Measurements from ENCODE around the gene DNASE2B.
A peak's percentile ranks its signal among the peaks of the same experiment; 100 is the strongest.

DNASE2B gene

GRCh38 chr1:84387480-84388163 is 10.7 kb upstream of the DNASE2B start:
- Mint-ChIP-seq H3K9me3 (no peaks in the 10 kb centered on the region), H3K36me3 (no peaks in the 10 kb centered on the region), H3K4me1 (no peaks in the 10 kb centered on the region), H3K4me3 (no peak overlapping the region), H3K27ac (no peak overlapping the region)
- ATAC-seq (no peak), DNase-seq (ENCODE audit: low spot score in 2 of 2) (peak in 1 of 2 donors; percentile 29)

GRCh38 chr1:84390226-84390625 is 8.1 kb upstream of the DNASE2B start:
- H3K27ac Mint-ChIP-seq: no peak overlapping the region

GRCh38 chr1:84401156-84401555 is 2.9 kb downstream of the DNASE2B start:
- Mint-ChIP-seq H3K4me1 (no peaks in the 10 kb centered on the region), H3K27ac (no peak overlapping the region), H3K4me3 (no peak overlapping the region), H3K36me3 (no peaks in the 10 kb centered on the region), H3K9me3 (no peaks in the 10 kb centered on the region)
- DNase-seq (ENCODE audit: low spot score in 2 of 2) (no peak), ATAC-seq (no peak)

More at GRCh38 chr1:84390226-84390625, 8.1 kb upstream of the DNASE2B start:
- ATAC-seq: no peak
- Mint-ChIP-seq H3K4me3 (no peak overlapping the region), H3K36me3 (no peaks in the 10 kb centered on the region), H3K9me3 (no peaks in the 10 kb centered on the region), H3K4me1 (no peaks in the 10 kb centered on the region)
- no peak for DNase-seq (ENCODE audit: low spot score in 2 of 2)

GRCh38 chr1:84402060-84402459 is 3.8 kb downstream of the DNASE2B start:
- Mint-ChIP-seq H3K9me3 (no peaks in the 10 kb centered on the region), H3K27ac (no peak overlapping the region), H3K4me1 (no peaks in the 10 kb centered on the region), H3K4me3 (no peak overlapping the region), H3K36me3 (no peaks in the 10 kb centered on the region)
- DNase-seq (ENCODE audit: low spot score in 2 of 2) (no peak), ATAC-seq (peak; percentile 79)

GRCh38 chr1:84402501-84402900 is 4.2 kb downstream of the DNASE2B start:
- ATAC-seq: no peak
- Mint-ChIP-seq H3K36me3 (no peaks in the 10 kb centered on the region), H3K4me3 (no peak overlapping the region), H3K27ac (no peak overlapping the region), H3K4me1 (no peaks in the 10 kb centered on the region), H3K9me3 (no peaks in the 10 kb centered on the region)
- DNase-seq (ENCODE audit: low spot score in 2 of 2): no peak

GRCh38 chr1:84403347-84403746 is 5.1 kb downstream of the DNASE2B start:
- Mint-ChIP-seq H3K36me3 (no peaks in the 10 kb centered on the region), H3K4me3 (no peak overlapping the region), H3K9me3 (no peaks in the 10 kb centered on the region), H3K27ac (no peak overlapping the region), H3K4me1 (no peaks in the 10 kb centered on the region)
- DNase-seq (ENCODE audit: low spot score in 2 of 2) (no peak), ATAC-seq (no peak)

- Mint-ChIP-seq H3K36me3 (no peaks in the 10 kb centered on the region), H3K9me3 (no peaks in the 10 kb centered on the region), H3K4me1 (no peaks in the 10 kb centered on the region), H3K27ac (no peak overlapping the region), H3K4me3 (no peak overlapping the region)
- ATAC-seq (no peak), DNase-seq (ENCODE audit: low spot score in 2 of 2) (no peak)
Observed at GRCh38 chr1:84406346-84406861, 8.1 kb downstream of the DNASE2B start.

- DNase-seq (ENCODE audit: low spot score in 2 of 2) (no peak), ATAC-seq (no peak)
- no peaks in the 10 kb centered on the region for H3K36me3 Mint-ChIP-seq
- H3K4me3 Mint-ChIP-seq: no peak overlapping the region
- no peaks in the 10 kb centered on the region for H3K9me3 Mint-ChIP-seq
- no peaks in the 10 kb centered on the region for H3K4me1 Mint-ChIP-seq
- H3K27ac Mint-ChIP-seq: no peak overlapping the region
Observed at GRCh38 chr1:84407524-84407923, 9.2 kb downstream of the DNASE2B start.

GRCh38 chr1:84407958-84408422 is 9.7 kb downstream of the DNASE2B start:
- no peaks in the 10 kb centered on the region for H3K9me3 Mint-ChIP-seq
- DNase-seq (ENCODE audit: low spot score in 2 of 2) (peak in 1 of 2 donors; percentile 4), ATAC-seq (no peak)
- H3K36me3 Mint-ChIP-seq: no peaks in the 10 kb centered on the region
- H3K4me3 Mint-ChIP-seq: no peak overlapping the region
- H3K27ac Mint-ChIP-seq: no peak overlapping the region
- no peaks in the 10 kb centered on the region for H3K4me1 Mint-ChIP-seq

- no peak overlapping the region for H3K27ac Mint-ChIP-seq
- no peaks in the 10 kb centered on the region for H3K4me1 Mint-ChIP-seq
- H3K4me3 Mint-ChIP-seq: no peak overlapping the region
- no peaks in the 10 kb centered on the region for H3K36me3 Mint-ChIP-seq
- DNase-seq (ENCODE audit: low spot score in 2 of 2): no peak
- ATAC-seq: no peak
- no peaks in the 10 kb centered on the region for H3K9me3 Mint-ChIP-seq
Observed at GRCh38 chr1:84409888-84410287, 11.6 kb downstream of the DNASE2B start.

GRCh38 chr1:84410328-84411095 is 12.2 kb downstream of the DNASE2B start:
- ATAC-seq (no peak), DNase-seq (ENCODE audit: low spot score in 2 of 2) (no peak)
- H3K9me3 Mint-ChIP-seq: no peaks in the 10 kb centered on the region
- no peaks in the 10 kb centered on the region for H3K4me1 Mint-ChIP-seq
- no peak overlapping the region for H3K27ac Mint-ChIP-seq
- no peak overlapping the region for H3K4me3 Mint-ChIP-seq
- H3K36me3 Mint-ChIP-seq: no peaks in the 10 kb centered on the region

GRCh38 chr1:84412316-84412942 is 14.1 kb downstream of the DNASE2B start:
- H3K4me1 Mint-ChIP-seq: no peaks in the 10 kb centered on the region
- H3K9me3 Mint-ChIP-seq: no peaks in the 10 kb centered on the region
- H3K27ac Mint-ChIP-seq: no peak overlapping the region
- no peak for DNase-seq (ENCODE audit: low spot score in 2 of 2)
- no peak overlapping the region for H3K4me3 Mint-ChIP-seq
- H3K36me3 Mint-ChIP-seq: no peaks in the 10 kb centered on the region
- no peak for ATAC-seq

GRCh38 chr1:84415396-84415795 is 17.1 kb downstream of the DNASE2B start:
- no peaks in the 10 kb centered on the region for H3K36me3 Mint-ChIP-seq
- no peak overlapping the region for H3K27ac Mint-ChIP-seq
- DNase-seq (ENCODE audit: low spot score in 2 of 2) (no peak), ATAC-seq (no peak)
- no peaks in the 10 kb centered on the region for H3K9me3 Mint-ChIP-seq
- H3K4me3 Mint-ChIP-seq: no peak overlapping the region
- no peaks in the 10 kb centered on the region for H3K4me1 Mint-ChIP-seq

GRCh38 chr1:84422909-84423308 is 24.6 kb downstream of the DNASE2B start:
- Mint-ChIP-seq H3K36me3 (no peaks in the 10 kb centered on the region), H3K4me1 (no peaks in the 10 kb centered on the region), H3K4me3 (no peak overlapping the region), H3K27ac (no peak overlapping the region), H3K9me3 (no peaks in the 10 kb centered on the region)
- DNase-seq (ENCODE audit: low spot score in 2 of 2) (no peak), ATAC-seq (no peak)

GRCh38 chr1:84424513-84425149 is 26.3 kb downstream of the DNASE2B start:
- Mint-ChIP-seq H3K4me3 (no peak overlapping the region), H3K36me3 (no peaks in the 10 kb centered on the region), H3K9me3 (no peaks in the 10 kb centered on the region), H3K4me1 (no peaks in the 10 kb centered on the region), H3K27ac (no peak overlapping the region)
- ATAC-seq (no peak), DNase-seq (ENCODE audit: low spot score in 2 of 2) (no peak)

Measured in stimulated activated effector memory CD8-positive, alpha-beta T cell treated with anti-CD3 and anti-CD28 coated beads, Interleukin-12 subunit alpha, Interleukin-12 subunit beta, amount 100 ng/mL, for 72 hours (primary cell).